ELR (cell line): ENCODE measurements around the gene GABRA4.

Experiments used
- DNase-seq: peaks from one replicate; pipeline ENCODE4 v3.0.0-alpha.2; 2015; ENCODE audit warnings: low read depth

Gene GABRA4

GRCh38 chr4:46993075-46994006, at the start of gene GABRA4:
Gene GABRA4 (minus strand): TSS chr4:46993581. CDS start chr4:46993424, 157 bp downstream.
- peak; percentile 6 for DNase-seq

- no peak for DNase-seq
Observed at GRCh38 chr4:47040828-47041227, 47.4 kb upstream of the GABRA4 start.

- no peak for DNase-seq
Observed at GRCh38 chr4:47038263-47038662, 44.9 kb upstream of the GABRA4 start.

- peak; percentile 76 for DNase-seq
Observed at GRCh38 chr4:47032405-47033106, 39.2 kb upstream of the GABRA4 start.

- DNase-seq = peak; percentile 36
Observed at GRCh38 chr4:47031751-47032404, 38.5 kb upstream of the GABRA4 start.

GRCh38 chr4:47031011-47031678, 37.8 kb upstream of the GABRA4 start, which contains the start of gene GABRB1:
Gene GABRB1 (plus strand): TSS chr4:47031567.
- DNase-seq = peak; percentile 62

GRCh38 chr4:47017494-47017893, 24.1 kb upstream of the GABRA4 start:
- DNase-seq = peak; percentile 55

GRCh38 chr4:47017081-47017480, 23.7 kb upstream of the GABRA4 start:
- DNase-seq = no peak

GRCh38 chr4:47013373-47013772, 20.0 kb upstream of the GABRA4 start:
- DNase-seq = no peak

- no peak for DNase-seq
Observed at GRCh38 chr4:47012676-47013075, 19.3 kb upstream of the GABRA4 start.

- no peak for DNase-seq
Observed at GRCh38 chr4:47010912-47011446, 17.6 kb upstream of the GABRA4 start.

- no peak for DNase-seq
Observed at GRCh38 chr4:47010347-47010911, 17.0 kb upstream of the GABRA4 start.

- DNase-seq = peak; percentile 60
Observed at GRCh38 chr4:47002580-47002979, 9.2 kb upstream of the GABRA4 start.

- no peak for DNase-seq
Observed at GRCh38 chr4:47000406-47000805, 7.0 kb upstream of the GABRA4 start.

GRCh38 chr4:46999566-46999965, 6.2 kb upstream of the GABRA4 start:
- DNase-seq = peak; percentile 8

GRCh38 chr4:46994007-46994405, 625 bp upstream of the GABRA4 start:
- DNase-seq = peak; percentile 15

- no peak for DNase-seq
Observed at GRCh38 chr4:46992338-46992737, 1.0 kb downstream of the GABRA4 start.

- no peak for DNase-seq
Observed at GRCh38 chr4:46986922-46987638, 6.3 kb downstream of the GABRA4 start.

- no peak for DNase-seq
Observed at GRCh38 chr4:46984781-46985180, 8.6 kb downstream of the GABRA4 start.

- DNase-seq = no peak
Observed at GRCh38 chr4:46980851-46981250, 12.5 kb downstream of the GABRA4 start.

GRCh38 chr4:46979726-46980125, 13.7 kb downstream of the GABRA4 start:
- DNase-seq = no peak
